HG03457 (cell line): ENCODE results near the gene ZDHHC17.
"Not testable (repeated sequence)": the region's sequence is repeated elsewhere in the genome, so short reads cannot be mapped to it uniquely, and the experiment has no call there.

ENCODE experiments used
- ATAC-seq: cut with Tn5 transposase; IDR thresholded peaks from one replicate; pipeline ENCODE4 v1.9.1; 2021; ENCODE audit warnings: moderate number of reproducible peaks; ENCODE audit not compliant: unreplicated experiment

The ZDHHC17 gene

GRCh38 chr12:76763746-76764675 is at the start of gene ZDHHC17:
Gene ZDHHC17 (plus strand): TSS chr12:76764115. CDS start chr12:76764237, 122 bp downstream.
- ATAC-seq, result peak; percentile 90

GRCh38 chr12:76714415-76714814 is 49.5 kb upstream of the ZDHHC17 start:
- ATAC-seq, result no peak

GRCh38 chr12:76714861-76715260 is 49.1 kb upstream of the ZDHHC17 start:
- ATAC-seq, result no peak

- ATAC-seq, result no peak
These were observed 48.6 kb upstream of the ZDHHC17 start for GRCh38 chr12:76715332-76715731.

- ATAC-seq, result no peak
These were observed 46.6 kb upstream of the ZDHHC17 start for GRCh38 chr12:76717314-76717713.

GRCh38 chr12:76719171-76720041 is 44.5 kb upstream of the ZDHHC17 start:
- no peak for ATAC-seq

- no peak for ATAC-seq
These were observed 43.8 kb upstream of the ZDHHC17 start for GRCh38 chr12:76720068-76720467.

GRCh38 chr12:76726626-76727025 is 37.3 kb upstream of the ZDHHC17 start:
- ATAC-seq, result no peak

- not testable (repeated sequence) for ATAC-seq
These were observed 31.7 kb upstream of the ZDHHC17 start for GRCh38 chr12:76732188-76732587.

- ATAC-seq, result not testable (repeated sequence)
These were observed 26.2 kb upstream of the ZDHHC17 start for GRCh38 chr12:76737689-76738088.

GRCh38 chr12:76738824-76739579 is 24.9 kb upstream of the ZDHHC17 start:
- no peak for ATAC-seq

GRCh38 chr12:76739896-76740295 is 24.0 kb upstream of the ZDHHC17 start:
- no peak for ATAC-seq

- ATAC-seq, result no peak
These were observed 23.4 kb upstream of the ZDHHC17 start for GRCh38 chr12:76740501-76740900.

GRCh38 chr12:76745343-76745742 is 18.6 kb upstream of the ZDHHC17 start:
- no peak for ATAC-seq

- ATAC-seq, result no peak
These were observed 17.4 kb upstream of the ZDHHC17 start for GRCh38 chr12:76746516-76746915.

GRCh38 chr12:76747245-76747644 is 16.7 kb upstream of the ZDHHC17 start:
- ATAC-seq, result no peak

GRCh38 chr12:76755829-76756379 is 8.0 kb upstream of the ZDHHC17 start:
- no peak for ATAC-seq

GRCh38 chr12:76757694-76758093 is 6.2 kb upstream of the ZDHHC17 start:
- no peak for ATAC-seq

- ATAC-seq, result no peak
These were observed 1.3 kb upstream of the ZDHHC17 start for GRCh38 chr12:76762601-76762980.

GRCh38 chr12:76764856-76765255 is 941 bp downstream of the ZDHHC17 start:
- no peak for ATAC-seq

GRCh38 chr12:76765598-76765997 is 1.7 kb downstream of the ZDHHC17 start:
- ATAC-seq, result no peak
